ENCODE results near the gene MED25. TPM values are rescaled to one million over a fixed set of nuclear protein-coding genes. Genes with fewer than 3 reads are reported as not detected.
A peak's percentile ranks its signal among the peaks of the same experiment; 100 is the strongest.

MED25 gene
- total RNA-seq, 1 donor from 2014 or later = 88.8 TPM

GRCh38 chr19:49807058-49807903 lies 10.8 kb upstream of the MED25 start:
- Mint-ChIP-seq H3K27ac (peak overlapping the region; percentile 79), H3K36me3 (ENCODE audit: low read depth) (peaks cover 29% of the 10 kb centered on the region), H3K4me1 (peaks cover 36% of the 10 kb centered on the region), H3K9me3 (no peaks in the 10 kb centered on the region), H3K4me3 (peak overlapping the region; percentile 35), H3K27me3 (no peaks in the 10 kb centered on the region)
- CTCF ChIA-PET = interaction anchor here (1.1 kb wide), 1 partner anchor 131 kb away, joined by 3 read pairs; no protein-coding TSS in a partner anchor
- no peak for DNase-seq
- no peak for TF ChIP-seq CTCF (IDR thresholded peaks at IDR 0.05)
- no peak for ATAC-seq (ENCODE audit: low read depth)
- POLR2A ChIA-PET = interaction anchor here (0.6 to 1.4 kb wide), 3 partner anchors 41 to 124 kb away, joined by 3 to 5 read pairs (median 4); partner anchors contain the start of genes AKT1S1 and AP2A1
- intact Hi-C loops (cut with micrococcal nuclease) = no loop called here

- no peak for TF ChIP-seq CTCF (IDR thresholded peaks at IDR 0.05)
- ChIA-PET POLR2A (interaction anchor here (0.6 to 1.8 kb wide), 11 partner anchors 40 to 1087 kb away, joined by 3 to 10 read pairs (median 4); partner anchors contain the start of genes AKT1S1, AP2A1, PRR12 and PTOV1), CTCF (interaction anchor here (1.1 kb wide), 1 partner anchor 130 kb away, joined by 3 read pairs; no protein-coding TSS in a partner anchor)
- Mint-ChIP-seq H3K27ac (no peak overlapping the region), H3K36me3 (ENCODE audit: low read depth) (peaks cover 23% of the 10 kb centered on the region), H3K9me3 (no peaks in the 10 kb centered on the region), H3K27me3 (no peaks in the 10 kb centered on the region), H3K4me1 (peaks cover 44% of the 10 kb centered on the region), H3K4me3 (peak overlapping the region; percentile 91)
- ATAC-seq (ENCODE audit: low read depth) (no peak), DNase-seq (no peak)
- intact Hi-C loops (cut with micrococcal nuclease) = loop anchor here (1.0 to 2.0 kb wide), 2 partner anchors 42 to 121 kb away; partner anchors contain the start of genes ATF5 and NUP62
Measured at GRCh38 chr19:49807904-49808675, 10.0 kb upstream of the MED25 start.

- intact Hi-C loops (cut with micrococcal nuclease) = loop anchor here (1.0 to 2.0 kb wide), 2 partner anchors 42 to 120 kb away; partner anchors contain the start of genes ATF5 and NUP62
- DNase-seq = peak; percentile 88
- CTCF ChIA-PET = no interaction called here
- POLR2A ChIA-PET = interaction anchor here (0.6 to 1.8 kb wide), 8 partner anchors 42 to 1088 kb away, joined by 3 to 10 read pairs (median 4); partner anchors contain the start of genes AP2A1, PRR12 and PTOV1
- ATAC-seq (ENCODE audit: low read depth) = peak; percentile 56
- peak overlapping the region; percentile 74 for H3K27ac Mint-ChIP-seq
- no peaks in the 10 kb centered on the region for H3K27me3 Mint-ChIP-seq
- TF ChIP-seq CTCF (IDR thresholded peaks at IDR 0.05) = no peak
- peak overlapping the region; percentile 91 for H3K4me3 Mint-ChIP-seq
- no peaks in the 10 kb centered on the region for H3K9me3 Mint-ChIP-seq
- H3K36me3 Mint-ChIP-seq (ENCODE audit: low read depth) = peaks cover 19% of the 10 kb centered on the region
- H3K4me1 Mint-ChIP-seq = peaks cover 49% of the 10 kb centered on the region
Measured at GRCh38 chr19:49808711-49809159, 9.4 kb upstream of the MED25 start.

- intact Hi-C loops (cut with micrococcal nuclease) = loop anchor here (2.0 kb wide), 1 partner anchor 119 kb away; the partner anchor contains the start of genes ATF5 and NUP62
- Mint-ChIP-seq H3K9me3 (no peaks in the 10 kb centered on the region), H3K27ac (peak overlapping the region; percentile 74), H3K27me3 (no peaks in the 10 kb centered on the region), H3K36me3 (ENCODE audit: low read depth) (peaks cover 15% of the 10 kb centered on the region), H3K4me3 (peak overlapping the region; percentile 91), H3K4me1 (peaks cover 53% of the 10 kb centered on the region)
- ATAC-seq (ENCODE audit: low read depth) (peak; percentile 43), DNase-seq (peak; percentile 69)
- ChIA-PET CTCF (no interaction called here), POLR2A (interaction anchor here (0.5 to 1.8 kb wide), 9 partner anchors 41 to 272 kb away, joined by 3 to 10 read pairs (median 4); partner anchors contain the start of genes AP2A1, PNKP, PRR12 and PTOV1)
- TF ChIP-seq CTCF (IDR thresholded peaks at IDR 0.05) = no peak
Measured at GRCh38 chr19:49809160-49809940, 8.7 kb upstream of the MED25 start.

Measured in activated B cell treated with CpG ODN at 0.5 μM for 24 hours (primary cell).